WTC11 (cell line): ENCODE results near the gene TTR. TPM values are rescaled to one million over a fixed set of nuclear protein-coding genes. Genes with fewer than 3 reads are reported as not detected.

Experiments used
- ATAC-seq: fragments of 200-7000 bp; cut with Tn5 transposase; 2 replicates; pipeline ENCODE4 v1.10.0; 2021; ENCODE audit warnings: mild to moderate bottlenecking, moderate library complexity
- CTCF ChIA-PET: fragments of 300-600 bp; sonication (Branson Sonifier 250); formaldehyde crosslinking; loops from one replicate; lab custom pipeline; 2021; ENCODE audit warnings: antibody characterized with exemption; lab: Charles Lee
- POLR2A ChIA-PET: fragments of 350-600 bp; sonication (Branson Sonifier 250); formaldehyde crosslinking; loops from one replicate; lab custom pipeline; 2021; ENCODE audit warnings: antibody characterized with exemption; lab: Charles Lee
- DNase-seq: peaks from one replicate; pipeline ENCODE4 v3.0.0; 2021; ENCODE audit warnings: low spot score
- H3K27ac Mint-ChIP-seq: 2 replicates; pipeline ENCODE4 v1.8.0; 2021; ENCODE audit warnings: mixed read lengths
- H3K27me3 Mint-ChIP-seq: 2 replicates; pipeline ENCODE4 v1.8.0; 2021; ENCODE audit warnings: low read depth, mild to moderate bottlenecking, moderate library complexity, mixed read lengths
- H3K36me3 Mint-ChIP-seq: 2 replicates; pipeline ENCODE4 v1.8.0; 2021; ENCODE audit warnings: mixed read lengths
- H3K4me1 Mint-ChIP-seq: 2 replicates; pipeline ENCODE4 v1.8.0; 2022; ENCODE audit warnings: mixed read lengths
- H3K4me3 Mint-ChIP-seq: 2 replicates; pipeline ENCODE4 v1.8.0; 2021; ENCODE audit warnings: mild to moderate bottlenecking, moderate library complexity, mixed read lengths
- H3K9me3 Mint-ChIP-seq: 2 replicates; pipeline ENCODE4 v1.8.0; 2021; ENCODE audit warnings: mixed read lengths
- ELF4 ChIP-seq: sonication (generic); formaldehyde crosslinking; IDR thresholded peaks from 2 replicates; pipeline ENCODE4 v1.8.1; 2022; ENCODE audit warnings: low read depth, mild to moderate bottlenecking, moderate library complexity, missing genetic modification reagents
- EMX1 ChIP-seq: fragments of 250-450 bp; sonication (Bioruptor Pico); IDR thresholded peaks from 2 replicates; pipeline ENCODE4 v1.8.0; 2021; ENCODE audit warnings: mild to moderate bottlenecking
- ETV6 ChIP-seq: sonication (generic); formaldehyde crosslinking; IDR thresholded peaks from 2 replicates; pipeline ENCODE4 v1.8.1; 2022; ENCODE audit warnings: mild to moderate bottlenecking, missing genetic modification reagents
- FOXK1 ChIP-seq: sonication (generic); formaldehyde crosslinking; IDR thresholded peaks from 2 replicates; pipeline ENCODE4 v1.8.0; 2022; ENCODE audit warnings: mild to moderate bottlenecking, moderate library complexity, missing genetic modification reagents
- FOXP1 ChIP-seq: sonication (generic); formaldehyde crosslinking; IDR thresholded peaks from 2 replicates; pipeline ENCODE4 v1.8.0; 2022; ENCODE audit warnings: missing genetic modification reagents, mild to moderate bottlenecking, moderate library complexity, borderline replicate concordance
- JUN ChIP-seq: sonication (generic); formaldehyde crosslinking; IDR thresholded peaks from 2 replicates; pipeline ENCODE4 v1.8.0; 2023; ENCODE audit warnings: mild to moderate bottlenecking, missing genetic modification reagents
- KAT7 ChIP-seq: sonication (generic); formaldehyde crosslinking; IDR thresholded peaks from 2 replicates; pipeline ENCODE4 v1.8.1; 2023; ENCODE audit warnings: missing genetic modification reagents, mild to moderate bottlenecking, borderline replicate concordance
- MXD4 ChIP-seq: fragments of 250-450 bp; sonication (Bioruptor Pico); IDR thresholded peaks from 2 replicates; pipeline ENCODE4 v1.8.0; 2021; ENCODE audit warnings: mild to moderate bottlenecking, moderate library complexity, borderline replicate concordance
- NFE2L1 ChIP-seq: sonication (generic); formaldehyde crosslinking; IDR thresholded peaks from 2 replicates; pipeline ENCODE4 v1.8.1; 2023; ENCODE audit warnings: missing genetic modification reagents
- NFYB ChIP-seq: sonication (generic); formaldehyde crosslinking; conservative IDR thresholded peaks from 2 replicates; pipeline ENCODE4 v1.8.0; 2022; ENCODE audit warnings: low read depth, missing genetic modification reagents
- NR2C2 ChIP-seq: sonication (generic); formaldehyde crosslinking; IDR thresholded peaks from 2 replicates; pipeline ENCODE4 v1.8.0; 2022; ENCODE audit warnings: mild to moderate bottlenecking, missing genetic modification reagents
- PRRX2 ChIP-seq: fragments of 250-450 bp; sonication (Bioruptor Pico); IDR thresholded peaks from 2 replicates; pipeline ENCODE4 v1.8.0; 2021; ENCODE audit warnings: mild to moderate bottlenecking
- RORB ChIP-seq: fragments of 250-450 bp; sonication (Bioruptor Pico); IDR thresholded peaks from 2 replicates; pipeline ENCODE4 v1.9.0; 2021; ENCODE audit warnings: mild to moderate bottlenecking
- SOX15 ChIP-seq: fragments of 250-450 bp; sonication (Bioruptor Pico); IDR thresholded peaks from 2 replicates; pipeline ENCODE4 v1.9.0; 2021; ENCODE audit warnings: mild to moderate bottlenecking
- TCF7 ChIP-seq: sonication (generic); formaldehyde crosslinking; IDR thresholded peaks from 2 replicates; pipeline ENCODE4 v1.8.0; 2022; ENCODE audit warnings: mild to moderate bottlenecking, low read depth, missing genetic modification reagents, moderate library complexity
- TEAD1 ChIP-seq: sonication (generic); formaldehyde crosslinking; IDR thresholded peaks from 2 replicates; pipeline ENCODE4 v1.8.0; 2022; ENCODE audit warnings: mild to moderate bottlenecking, missing genetic modification reagents
- ZBTB21 ChIP-seq: sonication (generic); formaldehyde crosslinking; IDR thresholded peaks from 2 replicates; pipeline ENCODE4 v1.8.1; 2023; ENCODE audit warnings: mild to moderate bottlenecking, missing genetic modification reagents, borderline replicate concordance
- ZNF416 ChIP-seq: fragments of 250-450 bp; sonication (Bioruptor Pico); IDR thresholded peaks from 2 replicates; pipeline ENCODE4 v1.9.0; 2021; ENCODE audit warnings: mild to moderate bottlenecking, inconsistent platforms
- total RNA-seq: library from RNA; stranded (reverse); gene quantifications from 3 replicates; pipeline ENCODE4 v1.2.3, GENCODE V29; 2021
- TF ChIP-seq, protein P1 (sequence below): sonication (generic); formaldehyde crosslinking; IDR thresholded peaks from 2 replicates; pipeline ENCODE4 v1.8.1; 2023; ENCODE audit warnings: mild to moderate bottlenecking, missing genetic modification reagents, moderate library complexity
- TF ChIP-seq, protein P2 (sequence below): sonication (generic); formaldehyde crosslinking; conservative IDR thresholded peaks from 2 replicates; pipeline ENCODE4 v1.8.1; 2022; ENCODE audit warnings: mild to moderate bottlenecking, missing genetic modification reagents
- TF ChIP-seq, protein P3 (sequence below): sonication (generic); formaldehyde crosslinking; IDR thresholded peaks from 2 replicates; pipeline ENCODE4 v1.8.0; 2022; ENCODE audit warnings: mild to moderate bottlenecking, missing genetic modification reagents
- TF ChIP-seq, protein P4 (sequence below): fragments of 200-600 bp; IDR thresholded peaks from 2 replicates; pipeline ENCODE4 v1.8.0; 2022; ENCODE audit warnings: antibody characterized with exemption

The TTR gene
- total RNA-seq, 1 experiment from 2014 or later, result 1.0 TPM

DNA sequence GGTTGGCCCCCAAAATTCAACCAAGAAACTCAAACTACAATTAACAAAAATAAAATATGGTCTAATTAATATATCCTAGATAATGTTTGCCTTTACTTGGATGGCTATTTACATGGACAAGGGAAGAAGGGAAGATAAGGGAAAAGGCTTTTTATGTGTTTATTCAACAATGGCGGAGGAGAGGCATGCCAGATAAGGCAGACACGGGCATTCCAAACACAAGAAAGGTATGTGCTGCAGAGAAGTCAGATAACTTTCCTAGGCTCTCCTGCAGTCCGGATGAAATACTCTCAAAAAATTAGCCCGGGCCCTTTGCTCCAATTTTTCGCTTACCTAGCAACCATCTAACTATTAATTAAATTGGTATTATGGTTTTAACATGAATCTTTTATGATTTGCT is 5.1 kb upstream of the TTR start:
- Mint-ChIP-seq H3K9me3 (no peaks in the 10 kb centered on the region), H3K36me3 (no peaks in the 10 kb centered on the region), H3K27me3 (no peaks in the 10 kb centered on the region; the same call in 1 of the 2 replicates), H3K27ac (no peak overlapping the region), H3K4me1 (peaks cover 10% of the 10 kb centered on the region), H3K4me3 (no peak overlapping the region)
- ChIA-PET CTCF (no interaction called here), POLR2A (no interaction called here)
- DNase-seq (no peak), ATAC-seq (no peak)
- TF ChIP-seq PRRX2 (CRISPR knock-in tag) (no peak), ZNF416 (CRISPR knock-in tag) (no peak), FOXK1 (CRISPR knock-in tag) (no peak), KAT7 (CRISPR knock-in tag) (no peak)
- TF ChIP-seq, protein P1, sequence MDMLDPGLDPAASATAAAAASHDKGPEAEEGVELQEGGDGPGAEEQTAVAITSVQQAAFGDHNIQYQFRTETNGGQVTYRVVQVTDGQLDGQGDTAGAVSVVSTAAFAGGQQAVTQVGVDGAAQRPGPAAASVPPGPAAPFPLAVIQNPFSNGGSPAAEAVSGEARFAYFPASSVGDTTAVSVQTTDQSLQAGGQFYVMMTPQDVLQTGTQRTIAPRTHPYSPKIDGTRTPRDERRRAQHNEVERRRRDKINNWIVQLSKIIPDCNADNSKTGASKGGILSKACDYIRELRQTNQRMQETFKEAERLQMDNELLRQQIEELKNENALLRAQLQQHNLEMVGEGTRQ (CRISPR knock-in tag), result no peak
- TF ChIP-seq, protein P2, sequence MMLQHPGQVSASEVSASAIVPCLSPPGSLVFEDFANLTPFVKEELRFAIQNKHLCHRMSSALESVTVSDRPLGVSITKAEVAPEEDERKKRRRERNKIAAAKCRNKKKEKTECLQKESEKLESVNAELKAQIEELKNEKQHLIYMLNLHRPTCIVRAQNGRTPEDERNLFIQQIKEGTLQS (CRISPR knock-in tag), result no peak

DNA sequence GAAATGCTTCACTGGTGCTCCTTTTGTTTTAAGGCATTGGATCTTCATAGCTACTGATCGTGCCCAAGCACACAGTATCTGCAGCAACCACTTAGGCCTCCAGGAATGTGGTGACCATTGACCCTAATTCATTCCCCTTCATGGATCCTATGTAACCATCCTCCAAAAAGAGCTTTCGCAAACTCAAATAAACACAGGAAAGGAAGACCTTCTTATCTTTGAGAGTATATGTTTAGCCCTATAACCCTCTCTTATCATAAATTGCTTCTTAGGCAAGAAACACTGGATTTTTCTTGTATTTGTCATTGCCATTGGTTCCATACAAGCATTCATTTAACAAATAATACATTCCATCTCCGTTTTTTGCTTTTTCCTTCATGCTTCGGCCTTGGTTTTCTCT is 4.1 kb upstream of the TTR start:
- DNase-seq (no peak), ATAC-seq (no peak)
- no peaks in the 10 kb centered on the region for H3K36me3 Mint-ChIP-seq
- H3K4me3 Mint-ChIP-seq, result no peak overlapping the region
- H3K27me3 Mint-ChIP-seq, result no peaks in the 10 kb centered on the region; the same call in 1 of the 2 replicates
- ChIA-PET CTCF (interaction anchor here (0.8 kb wide), 1 partner anchor 390 kb away, joined by 3 read pairs; no protein-coding TSS in a partner anchor), POLR2A (no interaction called here)
- no peaks in the 10 kb centered on the region for H3K9me3 Mint-ChIP-seq
- peaks cover 10% of the 10 kb centered on the region for H3K4me1 Mint-ChIP-seq
- TF ChIP-seq ZNF416 (CRISPR knock-in tag) (no peak), RORB (CRISPR knock-in tag) (no peak), NFE2L1 (CRISPR knock-in tag) (no peak), PRRX2 (CRISPR knock-in tag) (no peak), ELF4 (CRISPR knock-in tag) (no peak), MXD4 (CRISPR knock-in tag) (no peak), ETV6 (no peak), ZBTB21 (no peak), TEAD1 (no peak), FOXP1 (CRISPR knock-in tag) (no peak), NFYB (CRISPR knock-in tag) (no peak), EMX1 (CRISPR knock-in tag) (no peak), TCF7 (CRISPR knock-in tag) (no peak), SOX15 (CRISPR knock-in tag) (no peak), NR2C2 (no peak), JUN (CRISPR knock-in tag) (no peak)
- TF ChIP-seq, protein P3, sequence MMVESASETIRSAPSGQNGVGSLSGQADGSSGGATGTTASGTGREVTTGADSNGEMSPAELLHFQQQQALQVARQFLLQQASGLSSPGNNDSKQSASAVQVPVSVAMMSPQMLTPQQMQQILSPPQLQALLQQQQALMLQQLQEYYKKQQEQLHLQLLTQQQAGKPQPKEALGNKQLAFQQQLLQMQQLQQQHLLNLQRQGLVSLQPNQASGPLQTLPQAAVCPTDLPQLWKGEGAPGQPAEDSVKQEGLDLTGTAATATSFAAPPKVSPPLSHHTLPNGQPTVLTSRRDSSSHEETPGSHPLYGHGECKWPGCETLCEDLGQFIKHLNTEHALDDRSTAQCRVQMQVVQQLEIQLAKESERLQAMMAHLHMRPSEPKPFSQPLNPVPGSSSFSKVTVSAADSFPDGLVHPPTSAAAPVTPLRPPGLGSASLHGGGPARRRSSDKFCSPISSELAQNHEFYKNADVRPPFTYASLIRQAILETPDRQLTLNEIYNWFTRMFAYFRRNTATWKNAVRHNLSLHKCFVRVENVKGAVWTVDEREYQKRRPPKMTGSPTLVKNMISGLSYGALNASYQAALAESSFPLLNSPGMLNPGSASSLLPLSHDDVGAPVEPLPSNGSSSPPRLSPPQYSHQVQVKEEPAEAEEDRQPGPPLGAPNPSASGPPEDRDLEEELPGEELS (CRISPR knock-in tag), result no peak
- TF ChIP-seq, protein P4, sequence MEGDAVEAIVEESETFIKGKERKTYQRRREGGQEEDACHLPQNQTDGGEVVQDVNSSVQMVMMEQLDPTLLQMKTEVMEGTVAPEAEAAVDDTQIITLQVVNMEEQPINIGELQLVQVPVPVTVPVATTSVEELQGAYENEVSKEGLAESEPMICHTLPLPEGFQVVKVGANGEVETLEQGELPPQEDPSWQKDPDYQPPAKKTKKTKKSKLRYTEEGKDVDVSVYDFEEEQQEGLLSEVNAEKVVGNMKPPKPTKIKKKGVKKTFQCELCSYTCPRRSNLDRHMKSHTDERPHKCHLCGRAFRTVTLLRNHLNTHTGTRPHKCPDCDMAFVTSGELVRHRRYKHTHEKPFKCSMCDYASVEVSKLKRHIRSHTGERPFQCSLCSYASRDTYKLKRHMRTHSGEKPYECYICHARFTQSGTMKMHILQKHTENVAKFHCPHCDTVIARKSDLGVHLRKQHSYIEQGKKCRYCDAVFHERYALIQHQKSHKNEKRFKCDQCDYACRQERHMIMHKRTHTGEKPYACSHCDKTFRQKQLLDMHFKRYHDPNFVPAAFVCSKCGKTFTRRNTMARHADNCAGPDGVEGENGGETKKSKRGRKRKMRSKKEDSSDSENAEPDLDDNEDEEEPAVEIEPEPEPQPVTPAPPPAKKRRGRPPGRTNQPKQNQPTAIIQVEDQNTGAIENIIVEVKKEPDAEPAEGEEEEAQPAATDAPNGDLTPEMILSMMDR, result no peak
- no peak overlapping the region for H3K27ac Mint-ChIP-seq
